ENCODE measurements around the gene NFE2L3. TPM values are rescaled to one million over a fixed set of nuclear protein-coding genes. Genes with fewer than 3 reads are reported as not detected.

The NFE2L3 gene
- total and polyA plus RNA-seq, 9 of the 15 experiments (the other 6 are each of a cell fraction or from before 2014, with no cell fraction given), result 2.9 to 16.9 (median 12.4) TPM

DNA sequence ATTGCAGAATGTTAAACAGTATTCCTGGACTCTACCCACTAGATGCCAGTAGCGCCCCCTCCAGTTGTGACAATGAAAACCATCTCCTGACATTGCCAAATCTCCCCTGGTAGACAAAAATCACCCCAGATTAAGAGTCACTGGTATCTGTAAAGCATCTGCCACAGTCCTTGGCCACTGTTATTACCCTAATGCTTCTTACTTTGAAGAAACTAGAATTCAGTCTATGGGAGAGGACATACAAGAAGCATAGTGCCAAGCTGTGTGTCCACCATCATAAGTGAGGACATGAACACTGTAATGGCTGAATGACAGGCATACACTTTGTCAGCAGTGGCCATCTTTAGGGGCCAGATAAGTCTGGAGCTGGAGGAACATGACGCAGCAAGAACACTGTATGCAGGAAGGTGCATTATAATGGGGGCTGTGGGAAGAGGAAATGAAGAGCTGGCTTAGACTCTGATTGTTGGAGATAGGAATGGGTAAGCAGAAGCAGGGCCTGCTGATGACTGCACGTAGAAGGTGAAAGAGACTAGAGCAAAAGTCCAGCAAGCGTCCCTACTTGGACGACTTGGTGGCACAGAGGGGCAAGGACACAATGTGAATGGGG, 82.0 kb downstream of the NFE2L3 start (continued):
- TF ChIP-seq ZNF644 (tag; IDR thresholded peaks at IDR 0.05; ENCODE audit: low read depth) (peak; percentile 91), CBFA2T3 (IDR thresholded peaks at IDR 0.05) (peak; percentile 73), ZNF184 (CRISPR knock-in tag; IDR thresholded peaks at IDR 0.05) (no peak), GTF2E2 (tag; IDR thresholded peaks at IDR 0.05) (no peak), DIDO1 (tag; IDR thresholded peaks at IDR 0.05; ENCODE audit: low read depth) (0 out of 2 replicates have a peak, but pooled peaks have one; percentile 57), FOSL1 (tag; conservative IDR thresholded peaks at IDR 0.05) (peak; percentile 61), ZNF175 (CRISPR knock-in tag; IDR thresholded peaks at IDR 0.05; ENCODE audit: low read depth) (peak; percentile 64; the same call in 1 of the 2 replicates), FOXK1 (CRISPR knock-in tag; IDR thresholded peaks at IDR 0.05; ENCODE audit: borderline replicate concordance) (no peak), ZNF3 (CRISPR knock-in tag; IDR thresholded peaks at IDR 0.05) (no peak), SMARCC2 (IDR thresholded peaks at IDR 0.05; ENCODE audit: low read depth) (peak; percentile 69), NBN (IDR thresholded peaks at IDR 0.05; ENCODE audit: low read depth) (peak; percentile 81), HOXB6 (CRISPR knock-in tag; IDR thresholded peaks at IDR 0.05; ENCODE audit: borderline replicate concordance) (no peak), NR2C2 (CRISPR knock-in tag; IDR thresholded peaks at IDR 0.05) (no peak), NR2C2 (tag; IDR thresholded peaks at IDR 0.05) (peak; percentile 57), MAFF (IDR thresholded peaks at IDR 0.05; ENCODE audit: low read length) (peak; percentile 93)
- TF ChIP-seq, protein P1, sequence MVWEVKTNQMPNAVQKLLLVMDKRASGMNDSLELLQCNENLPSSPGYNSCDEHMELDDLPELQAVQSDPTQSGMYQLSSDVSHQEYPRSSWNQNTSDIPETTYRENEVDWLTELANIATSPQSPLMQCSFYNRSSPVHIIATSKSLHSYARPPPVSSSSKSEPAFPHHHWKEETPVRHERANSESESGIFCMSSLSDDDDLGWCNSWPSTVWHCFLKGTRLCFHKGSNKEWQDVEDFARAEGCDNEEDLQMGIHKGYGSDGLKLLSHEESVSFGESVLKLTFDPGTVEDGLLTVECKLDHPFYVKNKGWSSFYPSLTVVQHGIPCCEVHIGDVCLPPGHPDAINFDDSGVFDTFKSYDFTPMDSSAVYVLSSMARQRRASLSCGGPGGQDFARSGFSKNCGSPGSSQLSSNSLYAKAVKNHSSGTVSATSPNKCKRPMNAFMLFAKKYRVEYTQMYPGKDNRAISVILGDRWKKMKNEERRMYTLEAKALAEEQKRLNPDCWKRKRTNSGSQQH (CRISPR knock-in tag; IDR thresholded peaks at IDR 0.05), result no peak
- TF ChIP-seq, protein P2, sequence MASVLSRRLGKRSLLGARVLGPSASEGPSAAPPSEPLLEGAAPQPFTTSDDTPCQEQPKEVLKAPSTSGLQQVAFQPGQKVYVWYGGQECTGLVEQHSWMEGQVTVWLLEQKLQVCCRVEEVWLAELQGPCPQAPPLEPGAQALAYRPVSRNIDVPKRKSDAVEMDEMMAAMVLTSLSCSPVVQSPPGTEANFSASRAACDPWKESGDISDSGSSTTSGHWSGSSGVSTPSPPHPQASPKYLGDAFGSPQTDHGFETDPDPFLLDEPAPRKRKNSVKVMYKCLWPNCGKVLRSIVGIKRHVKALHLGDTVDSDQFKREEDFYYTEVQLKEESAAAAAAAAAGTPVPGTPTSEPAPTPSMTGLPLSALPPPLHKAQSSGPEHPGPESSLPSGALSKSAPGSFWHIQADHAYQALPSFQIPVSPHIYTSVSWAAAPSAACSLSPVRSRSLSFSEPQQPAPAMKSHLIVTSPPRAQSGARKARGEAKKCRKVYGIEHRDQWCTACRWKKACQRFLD (CRISPR knock-in tag; IDR thresholded peaks at IDR 0.05), result peak; percentile 81
- TF ChIP-seq, protein P3, sequence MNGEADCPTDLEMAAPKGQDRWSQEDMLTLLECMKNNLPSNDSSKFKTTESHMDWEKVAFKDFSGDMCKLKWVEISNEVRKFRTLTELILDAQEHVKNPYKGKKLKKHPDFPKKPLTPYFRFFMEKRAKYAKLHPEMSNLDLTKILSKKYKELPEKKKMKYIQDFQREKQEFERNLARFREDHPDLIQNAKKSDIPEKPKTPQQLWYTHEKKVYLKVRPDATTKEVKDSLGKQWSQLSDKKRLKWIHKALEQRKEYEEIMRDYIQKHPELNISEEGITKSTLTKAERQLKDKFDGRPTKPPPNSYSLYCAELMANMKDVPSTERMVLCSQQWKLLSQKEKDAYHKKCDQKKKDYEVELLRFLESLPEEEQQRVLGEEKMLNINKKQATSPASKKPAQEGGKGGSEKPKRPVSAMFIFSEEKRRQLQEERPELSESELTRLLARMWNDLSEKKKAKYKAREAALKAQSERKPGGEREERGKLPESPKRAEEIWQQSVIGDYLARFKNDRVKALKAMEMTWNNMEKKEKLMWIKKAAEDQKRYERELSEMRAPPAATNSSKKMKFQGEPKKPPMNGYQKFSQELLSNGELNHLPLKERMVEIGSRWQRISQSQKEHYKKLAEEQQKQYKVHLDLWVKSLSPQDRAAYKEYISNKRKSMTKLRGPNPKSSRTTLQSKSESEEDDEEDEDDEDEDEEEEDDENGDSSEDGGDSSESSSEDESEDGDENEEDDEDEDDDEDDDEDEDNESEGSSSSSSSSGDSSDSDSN (IDR thresholded peaks at IDR 0.05; ENCODE audit: borderline replicate concordance in 1 of 2, low read depth in 2 of 2, low read length in 2 of 2), result 0 out of 4 replicates have a peak, but pooled peaks of 1 of the 2 experiments have one; percentile 24
- TF ChIP-seq, protein P4, sequence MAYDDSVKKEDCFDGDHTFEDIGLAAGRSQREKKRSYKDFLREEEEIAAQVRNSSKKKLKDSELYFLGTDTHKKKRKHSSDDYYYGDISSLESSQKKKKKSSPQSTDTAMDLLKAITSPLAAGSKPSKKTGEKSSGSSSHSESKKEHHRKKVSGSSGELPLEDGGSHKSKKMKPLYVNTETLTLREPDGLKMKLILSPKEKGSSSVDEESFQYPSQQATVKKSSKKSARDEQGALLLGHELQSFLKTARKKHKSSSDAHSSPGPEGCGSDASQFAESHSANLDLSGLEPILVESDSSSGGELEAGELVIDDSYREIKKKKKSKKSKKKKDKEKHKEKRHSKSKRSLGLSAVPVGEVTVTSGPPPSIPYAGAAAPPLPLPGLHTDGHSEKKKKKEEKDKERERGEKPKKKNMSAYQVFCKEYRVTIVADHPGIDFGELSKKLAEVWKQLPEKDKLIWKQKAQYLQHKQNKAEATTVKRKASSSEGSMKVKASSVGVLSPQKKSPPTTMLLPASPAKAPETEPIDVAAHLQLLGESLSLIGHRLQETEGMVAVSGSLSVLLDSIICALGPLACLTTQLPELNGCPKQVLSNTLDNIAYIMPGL (CRISPR knock-in tag; IDR thresholded peaks at IDR 0.05), result no peak
- TF ChIP-seq, protein P5, sequence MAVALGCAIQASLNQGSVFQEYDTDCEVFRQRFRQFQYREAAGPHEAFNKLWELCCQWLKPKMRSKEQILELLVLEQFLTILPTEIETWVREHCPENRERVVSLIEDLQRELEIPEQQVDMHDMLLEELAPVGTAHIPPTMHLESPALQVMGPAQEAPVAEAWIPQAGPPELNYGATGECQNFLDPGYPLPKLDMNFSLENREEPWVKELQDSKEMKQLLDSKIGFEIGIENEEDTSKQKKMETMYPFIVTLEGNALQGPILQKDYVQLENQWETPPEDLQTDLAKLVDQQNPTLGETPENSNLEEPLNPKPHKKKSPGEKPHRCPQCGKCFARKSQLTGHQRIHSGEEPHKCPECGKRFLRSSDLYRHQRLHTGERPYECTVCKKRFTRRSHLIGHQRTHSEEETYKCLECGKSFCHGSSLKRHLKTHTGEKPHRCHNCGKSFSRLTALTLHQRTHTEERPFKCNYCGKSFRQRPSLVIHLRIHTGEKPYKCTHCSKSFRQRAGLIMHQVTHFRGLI (CRISPR knock-in tag; IDR thresholded peaks at IDR 0.05), result 0 out of 2 replicates have a peak, but pooled peaks have one; percentile 50
